ENCODE measurements around the gene EXOC1. TPM values are rescaled to one million over a fixed set of nuclear protein-coding genes. Genes with fewer than 3 reads are reported as not detected.

EXOC1 gene
- total RNA-seq, 1 experiment from 2014 or later: 21.2 TPM

GRCh38 chr4:55941881-55942396, 88.5 kb downstream of the EXOC1 start:
- Histone ChIP-seq H3K4me2 (ENCODE audit: insufficient read depth, insufficient read length, low read length) (no peak overlapping the region), H3K27me3 (ENCODE audit: insufficient read depth, low read length) (no peaks in the 10 kb centered on the region), H3K4me1 (ENCODE audit: insufficient read depth, low read length) (no peaks in the 10 kb centered on the region; the same call in 1 of the 2 replicates), H2BK20ac (ENCODE audit: low read depth, low read length, poor library complexity, severe bottlenecking) (no peak overlapping the region), H2BK5ac (ENCODE audit: insufficient read length, low read length) (no peak overlapping the region), H3K23ac (ENCODE audit: insufficient read length, low read depth, low read length) (no peak overlapping the region), H3K9ac (ENCODE audit: extremely low read depth, insufficient read length, low read length) (no peak overlapping the region), H3K79me1 (ENCODE audit: insufficient read depth, low read depth, low read length, poor library complexity, severe bottlenecking) (no peaks in the 10 kb centered on the region), H2BK120ac (ENCODE audit: low read depth, low read length, poor library complexity, severe bottlenecking) (no peak overlapping the region), H3K14ac (ENCODE audit: insufficient read depth, low read length) (no peak overlapping the region), H2BK15ac (ENCODE audit: low read depth, low read length) (no peak overlapping the region), H3T11ph (ENCODE audit: low read length) (no peak overlapping the region), H4K8ac (replicated peaks; ENCODE audit: insufficient read length, low read depth, low read length) (no peak overlapping the region), H2BK12ac (ENCODE audit: insufficient read length, low read depth, low read length) (no peak overlapping the region), H4K5ac (ENCODE audit: insufficient read length, low read depth, low read length) (no peak overlapping the region), H3K18ac (ENCODE audit: insufficient read length, low read depth, low read length) (no peak overlapping the region), H4K20me1 (ENCODE audit: control insufficient read depth, insufficient read depth, insufficient read length) (no peaks in the 10 kb centered on the region), H3K56ac (ENCODE audit: insufficient read length, low read depth, low read length) (no peak overlapping the region), H3K27ac (ENCODE audit: insufficient read length, low read depth, low read length) (no peak overlapping the region), H3K23me2 (ENCODE audit: insufficient read length, low read depth, low read length, poor library complexity, severe bottlenecking) (no peaks in the 10 kb centered on the region), H4K91ac (ENCODE audit: insufficient read length, low read depth, low read length) (no peak overlapping the region), H2AK5ac (ENCODE audit: insufficient read length, low read length) (no peak overlapping the region), H3K79me2 (ENCODE audit: insufficient read depth, low read length) (no peaks in the 10 kb centered on the region), H3K4ac (ENCODE audit: low read depth, low read length) (no peak overlapping the region), H3K9me3 (ENCODE audit: control insufficient read depth, low read depth, low read length) (no peaks in the 10 kb centered on the region), H2AFZ (ENCODE audit: low read length) (no peak overlapping the region)
- no peak overlapping the region for H3K27ac Mint-ChIP-seq
- no peak for DNase-seq
- no CpG with 5 or more reads among the region's 3 CpGs for WGBS (ENCODE audit: extremely low coverage, insufficient read length, low lambda C conversion rate)
- H3K27me3 Mint-ChIP-seq (ENCODE audit: low read depth): no peaks in the 10 kb centered on the region
- H3K36me3 Mint-ChIP-seq (ENCODE audit: insufficient read depth in 1 of 3, low read depth in 3 of 3): peaks cover 3 to 16% (median 8%) of the 10 kb centered on the region in 3 experiments
- H3K4me3 Mint-ChIP-seq: no peak overlapping the region
- H3K4me1 Mint-ChIP-seq: peaks cover 24 to 25% of the 10 kb centered on the region in 2 experiments
- peaks cover 10 to 11% of the 10 kb centered on the region in 2 experiments for H3K9me3 Mint-ChIP-seq
- TF ChIP-seq, protein P1, sequence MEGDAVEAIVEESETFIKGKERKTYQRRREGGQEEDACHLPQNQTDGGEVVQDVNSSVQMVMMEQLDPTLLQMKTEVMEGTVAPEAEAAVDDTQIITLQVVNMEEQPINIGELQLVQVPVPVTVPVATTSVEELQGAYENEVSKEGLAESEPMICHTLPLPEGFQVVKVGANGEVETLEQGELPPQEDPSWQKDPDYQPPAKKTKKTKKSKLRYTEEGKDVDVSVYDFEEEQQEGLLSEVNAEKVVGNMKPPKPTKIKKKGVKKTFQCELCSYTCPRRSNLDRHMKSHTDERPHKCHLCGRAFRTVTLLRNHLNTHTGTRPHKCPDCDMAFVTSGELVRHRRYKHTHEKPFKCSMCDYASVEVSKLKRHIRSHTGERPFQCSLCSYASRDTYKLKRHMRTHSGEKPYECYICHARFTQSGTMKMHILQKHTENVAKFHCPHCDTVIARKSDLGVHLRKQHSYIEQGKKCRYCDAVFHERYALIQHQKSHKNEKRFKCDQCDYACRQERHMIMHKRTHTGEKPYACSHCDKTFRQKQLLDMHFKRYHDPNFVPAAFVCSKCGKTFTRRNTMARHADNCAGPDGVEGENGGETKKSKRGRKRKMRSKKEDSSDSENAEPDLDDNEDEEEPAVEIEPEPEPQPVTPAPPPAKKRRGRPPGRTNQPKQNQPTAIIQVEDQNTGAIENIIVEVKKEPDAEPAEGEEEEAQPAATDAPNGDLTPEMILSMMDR (conservative IDR thresholded peaks at IDR 0.05): no peak
